Measurements from ENCODE around the gene EXOSC5. TPM values are rescaled to one million over a fixed set of nuclear protein-coding genes. Genes with fewer than 3 reads are reported as not detected.

The EXOSC5 gene
- total RNA-seq (2016; rRNA removed; fragmentation: Illumina TruSeq; extraction: Trizol) (23.6 and 24.1 TPM in 2 replicates), polyA plus RNA-seq (2011; rRNA removed) (26.5 and 31.5 TPM in 2 replicates), polyA minus RNA-seq (2011; rRNA and poly(A)+ RNA removed; ENCODE audit: low replicate concordance) (18.9 and 21.9 TPM in 2 replicates), Bru-seq, nascent RNA (percentile 61 among the genes with signal in this experiment), BruChase-seq, experiment 1, labeled RNA remaining after a 6-hour chase (percentile 58 among the genes with signal in this experiment), BruChase-seq, experiment 2, labeled RNA remaining after a 2-hour chase (percentile 52 among the genes with signal in this experiment)
- total RNA-seq (2016; cell fraction: cytosol; rRNA removed; fragmentation: Illumina TruSeq; extraction: Trizol; ENCODE audit: low read depth), result 7.1 TPM in 2 replicates
- 22.9 and 25.3 TPM in 2 replicates for total RNA-seq (2016; cell fraction: insoluble cytoplasmic fraction; rRNA removed; fragmentation: Illumina TruSeq; extraction: Trizol)
- 5.9 and 7.1 TPM in 2 replicates for total RNA-seq (2016; cell fraction: membrane; rRNA removed; fragmentation: Illumina TruSeq; extraction: Trizol)
- total RNA-seq (2016; cell fraction: nucleus; rRNA removed; fragmentation: Illumina TruSeq; extraction: Trizol), result 11.1 and 12.5 TPM in 2 replicates
- polyA plus RNA-seq (2011; cell fraction: cytosol; rRNA removed), result 28.1 and 37.8 TPM in 2 replicates
- polyA plus RNA-seq (2011; cell fraction: nucleus; rRNA removed), result 19.3 and 20.0 TPM in 2 replicates
- 19.0 and 33.9 TPM in 2 replicates for polyA plus RNA-seq (2012)
- 4.5 and 5.0 TPM in 2 replicates for polyA plus RNA-seq (2016; cell fraction: cytosol; fragmentation: Illumina TruSeq; extraction: Trizol; ENCODE audit: low read depth)
- polyA plus RNA-seq (2016; cell fraction: insoluble cytoplasmic fraction; fragmentation: Illumina TruSeq; extraction: Trizol; ENCODE audit: low read depth), result 23.1 and 25.5 TPM in 2 replicates
- 3.8 and 5.4 TPM in 2 replicates for polyA plus RNA-seq (2016; cell fraction: membrane; fragmentation: Illumina TruSeq; extraction: Trizol; ENCODE audit: low read depth)
- polyA plus RNA-seq (2016; cell fraction: nucleus; fragmentation: Illumina TruSeq; extraction: Trizol; ENCODE audit: insufficient read depth, low read depth), result 17.4 and 17.8 TPM in 2 replicates
- 11.7 and 13.1 TPM in 2 replicates for polyA minus RNA-seq (2011; cell fraction: cytosol; rRNA and poly(A)+ RNA removed)
- polyA minus RNA-seq (2011; cell fraction: nucleus; rRNA and poly(A)+ RNA removed), result 7.5 and 9.0 TPM in 2 replicates
- long read RNA-seq, experiment 1, transcript EXOSC5-201 (6 exons, 1,118 nt), result major isoform, 36 of 37 reads
- long read RNA-seq, experiment 1, partial matches to known transcripts, result 1 of 37 reads
- long read RNA-seq, experiment 1, other reads (novel, unspliced or antisense), result 0 of 37 reads
- long read RNA-seq, experiment 2, transcript EXOSC5-201 (6 exons, 1,118 nt), result major isoform, 105 of 116 reads
- long read RNA-seq, experiment 2, partial matches to known transcripts, result 5 of 116 reads
- long read RNA-seq, experiment 2, other reads (novel, unspliced or antisense), result 5 of 116 reads

DNA sequence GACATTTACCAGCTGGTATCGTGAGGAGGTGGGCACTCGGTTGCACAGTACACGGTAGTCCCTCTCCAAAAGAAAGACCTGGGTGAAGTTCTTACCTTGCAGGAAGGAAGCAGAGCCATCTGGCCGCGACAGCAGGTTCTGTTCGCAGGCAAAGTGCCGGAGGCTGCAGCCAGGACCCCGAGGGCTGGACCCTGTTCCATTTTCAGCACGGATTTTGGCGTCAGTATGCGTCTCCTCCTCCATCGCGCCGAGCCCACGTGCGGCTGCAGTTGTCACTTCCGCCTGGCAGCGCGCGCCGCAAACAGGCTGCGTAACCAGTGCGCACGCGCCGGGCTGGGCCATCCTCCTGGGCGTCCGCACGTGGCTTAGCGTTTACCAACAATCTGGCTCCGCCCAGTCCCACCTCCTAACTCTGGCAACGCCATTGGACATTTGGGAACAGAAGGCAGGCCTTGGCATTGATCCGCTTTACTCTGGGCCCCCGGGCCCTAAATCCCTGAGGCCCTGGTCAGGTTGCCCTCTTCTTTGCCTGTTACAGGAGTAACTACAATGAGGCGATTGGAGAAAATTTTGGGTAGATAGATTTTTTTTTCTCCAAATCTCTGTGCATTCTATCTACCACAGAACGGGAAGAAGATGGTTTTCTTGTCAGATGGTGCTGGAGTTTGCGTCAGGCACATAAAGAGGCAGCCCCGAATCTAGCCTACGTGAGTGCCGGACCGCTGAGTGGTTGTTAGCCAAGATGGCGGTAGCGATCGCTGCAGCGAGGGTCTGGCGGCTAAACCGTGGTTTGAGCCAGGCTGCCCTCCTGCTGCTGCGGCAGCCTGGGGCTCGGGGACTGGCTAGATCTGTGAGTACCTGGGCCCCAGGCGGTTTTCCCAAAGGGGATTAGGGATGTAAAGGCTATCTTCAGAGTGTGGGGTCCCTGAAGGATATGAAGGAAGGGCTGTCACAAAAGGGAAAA, at the start of gene EXOSC5, which contains the start of gene BCKDHA:
EXOSC5 (minus strand) TSS at position 274 of the 964 bp plus-strand sequence; CDS start at position 243, 31 bp downstream.
BCKDHA (plus strand) TSS at position 733 of the 964 bp plus-strand sequence; CDS start at position 743, 10 bp downstream.
- ChIA-PET CTCF (ENCODE audit: low intra/inter-chr PET ratio, low total read pairs) (no interaction called here), POLR2A (interaction anchor here (1.0 kb wide), 1 partner anchor 30 kb away, joined by 3 read pairs; the partner anchor contains the start of gene B3GNT8)
- intact Hi-C loops (cut with micrococcal nuclease; ENCODE audit: unreplicated experiment) (no loop called here), in situ Hi-C loops (cut with HindIII; ENCODE audit: extremely low pct_ligation_motif_present, low pct_unique_long_range_greater_than_20kb) (no loop called here)
- Histone ChIP-seq H3K9ac (ENCODE audit: insufficient read depth, low read depth, low read length) (peak within 1 kb of the TSS; percentile 93), H3K4me2 (ENCODE audit: low read depth, low read length) (peak within 1 kb of the TSS; percentile 86), H4K20me1 (ENCODE audit: insufficient read depth, low read length) (no peaks in the 10 kb centered on the region), H3K36me3 (replicated peaks in 1 of 2; ENCODE audit: control insufficient read depth in 1 of 2, insufficient read depth in 2 of 2, low read length in 2 of 2) (peaks cover 0 to 1% of the 10 kb centered on the region in 2 experiments; a peak in 1 of 5 replicates), H3K27ac (ENCODE audit: extremely low read length, insufficient read depth, low read length) (peak within 1 kb of the TSS; percentile 94), H3K79me2 (ENCODE audit: insufficient read depth, low read length) (peaks cover 32% of the 10 kb centered on the region), H3K27me3 (ENCODE audit: control insufficient read depth in 1 of 2, insufficient read depth in 2 of 2, low read length in 2 of 2) (no peaks in the 10 kb centered on the region; a peak in 1 of 5 replicates), H3K4me1 (ENCODE audit: insufficient read depth, low read length) (peaks cover 30% of the 10 kb centered on the region), H3K4me3 (replicated peaks in 1 of 3; ENCODE audit: insufficient read depth in 1 of 3, low read depth in 2 of 3, low read length in 3 of 3) (peak within 1 kb of the TSS; percentile 86 to 94 (median 90)), H3K9me3 (ENCODE audit: low read length) (no peaks in the 10 kb centered on the region), H2AFZ (ENCODE audit: low read length) (no peak within 1 kb of the TSS)
- FAIRE-seq, result peak; percentile 89
- WGBS (ENCODE audit: low lambda C conversion rate), result under 1% methylated on average over 19 of the region's 50 CpGs
- ATAC-seq, result peak; percentile 94
- BruUV-seq (replicated peaks), result TSS peak; percentile 72
- peak; percentile 99 for DNase-seq (ENCODE audit: low spot score)
- no peak for TF ChIP-seq ZNF484 (CRISPR knock-in tag; IDR thresholded peaks at IDR 0.05; ENCODE audit: borderline replicate concordance, low read depth)
- peak; percentile 21; the same call in 1 of the 2 replicates for TF ChIP-seq ZNF777 (CRISPR knock-in tag; IDR thresholded peaks at IDR 0.05)
- TF ChIP-seq ZNF251 (CRISPR knock-in tag; IDR thresholded peaks at IDR 0.05), result no peak
- TF ChIP-seq BHLHE40 (IDR thresholded peaks at IDR 0.05; ENCODE audit: low read length), result peak; percentile 91
- TF ChIP-seq RBM22 (optimal IDR thresholded peaks at IDR 0.05; ENCODE audit: low read length), result no peak
- TF ChIP-seq MBD4 (IDR thresholded peaks at IDR 0.05; ENCODE audit: borderline replicate concordance, low read length), result no peak
- peak; percentile 99 for TF ChIP-seq SIN3A (IDR thresholded peaks at IDR 0.05; ENCODE audit: borderline replicate concordance, low read depth, low read length)
- no peak for TF ChIP-seq ARID2 (CRISPR knock-in tag; IDR thresholded peaks at IDR 0.05; ENCODE audit: borderline replicate concordance)
- TF ChIP-seq ZNF598 (CRISPR knock-in tag; IDR thresholded peaks at IDR 0.05; ENCODE audit: borderline replicate concordance), result peak; percentile 88; the same call in 1 of the 2 replicates
- no peak for TF ChIP-seq ZNF772 (CRISPR knock-in tag; IDR thresholded peaks at IDR 0.05)
- no peak; the same call in 1 of the 2 replicates for TF ChIP-seq RCOR2 (CRISPR knock-in tag; IDR thresholded peaks at IDR 0.05)
- TF ChIP-seq, protein P1, sequence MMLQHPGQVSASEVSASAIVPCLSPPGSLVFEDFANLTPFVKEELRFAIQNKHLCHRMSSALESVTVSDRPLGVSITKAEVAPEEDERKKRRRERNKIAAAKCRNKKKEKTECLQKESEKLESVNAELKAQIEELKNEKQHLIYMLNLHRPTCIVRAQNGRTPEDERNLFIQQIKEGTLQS (CRISPR knock-in tag; IDR thresholded peaks at IDR 0.05), result 0 out of 2 replicates have a peak, but pooled peaks have one; percentile 11
- no peak for TF ChIP-seq RARG (CRISPR knock-in tag; IDR thresholded peaks at IDR 0.05; ENCODE audit: low read depth)
- TF ChIP-seq GZF1 (CRISPR knock-in tag; IDR thresholded peaks at IDR 0.05), result no peak
- peak; percentile 61; the same call in 1 of the 2 replicates for TF ChIP-seq NCOR1 (IDR thresholded peaks at IDR 0.05; ENCODE audit: borderline replicate concordance, low read length)
